ENCODE results near the gene CALM3. TPM values are rescaled to one million over a fixed set of nuclear protein-coding genes. Genes with fewer than 3 reads are reported as not detected.
A peak's percentile ranks its signal among the peaks of the same experiment; 100 is the strongest.
"Not testable (repeated sequence)": the region's sequence is repeated elsewhere in the genome, so short reads cannot be mapped to it uniquely, and the experiment has no call there.

Gene CALM3
- total and polyA plus RNA-seq, 2 donors, result 121 to 309 TPM

DNA sequence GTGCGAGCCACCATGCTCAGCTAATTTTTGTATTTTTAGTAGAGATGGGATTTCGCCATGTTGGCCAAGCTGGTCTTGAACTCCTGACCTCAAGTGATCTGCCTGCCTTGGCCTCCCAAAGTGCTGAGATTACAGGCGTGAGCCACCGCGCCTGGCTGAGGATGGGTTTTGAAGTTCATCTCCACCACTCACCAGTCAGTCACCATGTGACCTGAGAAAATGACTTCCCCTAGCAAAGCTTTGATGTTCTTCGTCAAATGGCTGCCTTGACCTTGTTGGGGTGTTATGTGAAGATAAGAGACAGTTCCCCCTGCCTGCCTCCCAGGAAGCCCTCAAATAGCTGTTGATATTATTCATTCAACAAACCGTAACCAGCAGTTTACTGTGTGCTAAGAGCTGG, 27.8 kb downstream of the CALM3 start:
- H3K27ac ChIP-seq (ENCODE audit: low read depth); DNase-seq (ENCODE audit: extremely low spot score); H3K4me3 ChIP-seq (ENCODE audit: low read depth, low read length); H3K36me3 ChIP-seq (ENCODE audit: insufficient read depth); H3K4me1 ChIP-seq (ENCODE audit: insufficient read depth): not testable (repeated sequence)
- WGBS, result 89% methylated on average over 7 of the region's 7 CpGs

DNA sequence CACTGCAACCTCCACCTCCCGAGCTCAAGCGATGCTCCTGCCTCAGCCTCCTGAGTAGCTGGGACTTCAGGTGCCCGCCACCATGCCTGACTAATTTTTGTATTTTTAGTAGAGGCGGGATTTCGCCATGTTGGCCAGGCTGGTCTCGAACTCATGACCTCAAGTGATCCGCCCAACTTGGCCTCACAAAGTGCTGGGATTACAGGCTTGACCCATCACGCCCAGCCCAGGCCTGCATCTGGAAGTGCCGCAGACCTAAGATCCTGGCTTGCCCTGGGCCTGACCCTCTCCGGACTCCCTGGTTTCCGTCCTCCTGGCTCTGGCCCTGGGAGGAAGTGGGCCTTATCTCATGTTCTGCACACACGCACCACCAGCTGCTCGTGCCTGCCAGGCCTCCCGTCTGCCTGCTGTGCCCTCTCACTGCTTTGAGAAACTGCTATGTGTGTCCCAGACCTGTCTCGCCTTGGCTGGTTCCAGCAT, 28.5 kb downstream of the CALM3 start:
- DNase-seq (ENCODE audit: extremely low spot score), result no peak
- Histone ChIP-seq H3K27ac (ENCODE audit: low read depth) (no peak overlapping the region), H3K4me1 (ENCODE audit: insufficient read depth) (peaks cover 2% of the 10 kb centered on the region), H3K4me3 (ENCODE audit: low read depth, low read length) (no peak overlapping the region), H3K36me3 (ENCODE audit: insufficient read depth) (no peaks in the 10 kb centered on the region)
- WGBS, result 71% methylated on average over 15 of the region's 15 CpGs

GRCh38 chr19:46630586-46631205, 29.6 kb downstream of the CALM3 start:
- no peak overlapping the region for H3K4me3 ChIP-seq (ENCODE audit: low read depth, low read length)
- peaks cover 2% of the 10 kb centered on the region for H3K4me1 ChIP-seq (ENCODE audit: insufficient read depth)
- H3K36me3 ChIP-seq (ENCODE audit: insufficient read depth), result no peaks in the 10 kb centered on the region
- 84% methylated on average over 14 of the region's 14 CpGs for WGBS
- no peak for DNase-seq (ENCODE audit: extremely low spot score)
- H3K27ac ChIP-seq (ENCODE audit: low read depth), result no peak overlapping the region

DNA sequence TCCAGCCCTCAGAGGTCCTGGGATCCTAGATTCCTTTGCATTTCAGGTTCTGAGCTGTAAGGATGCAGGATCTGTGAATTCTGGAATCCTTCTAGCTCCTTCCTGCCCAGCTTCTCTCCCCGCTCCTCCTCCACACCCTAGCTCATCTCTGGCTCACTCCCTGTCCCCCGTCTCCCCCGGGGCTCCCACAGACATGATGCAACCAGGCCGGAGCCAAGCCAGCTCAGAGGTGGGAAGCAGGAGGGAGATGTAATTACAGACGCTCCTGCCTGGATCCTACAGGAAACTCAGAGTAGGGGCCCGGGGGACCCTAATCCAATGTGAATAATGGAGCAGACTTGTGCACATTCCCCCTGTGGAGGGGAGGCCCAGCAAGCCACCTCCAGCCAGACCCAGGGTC, 30.4 kb downstream of the CALM3 start:
- H3K4me3 ChIP-seq (ENCODE audit: low read depth, low read length), result no peak overlapping the region
- H3K27ac ChIP-seq (ENCODE audit: low read depth), result no peak overlapping the region
- DNase-seq (ENCODE audit: extremely low spot score), result no peak
- 42% methylated on average over 6 of the region's 6 CpGs for WGBS
- peaks cover 2% of the 10 kb centered on the region for H3K4me1 ChIP-seq (ENCODE audit: insufficient read depth)
- H3K36me3 ChIP-seq (ENCODE audit: insufficient read depth), result no peaks in the 10 kb centered on the region

- Histone ChIP-seq H3K4me1 (ENCODE audit: insufficient read depth) (peaks cover 2% of the 10 kb centered on the region), H3K36me3 (ENCODE audit: insufficient read depth) (no peaks in the 10 kb centered on the region), H3K4me3 (ENCODE audit: low read depth, low read length) (no peak overlapping the region), H3K27ac (ENCODE audit: low read depth) (no peak overlapping the region)
- DNase-seq (ENCODE audit: extremely low spot score), result no peak
- 94% methylated on average over 3 of the region's 3 CpGs for WGBS
Measured at GRCh38 chr19:46633130-46633529, 32.0 kb downstream of the CALM3 start.

DNA sequence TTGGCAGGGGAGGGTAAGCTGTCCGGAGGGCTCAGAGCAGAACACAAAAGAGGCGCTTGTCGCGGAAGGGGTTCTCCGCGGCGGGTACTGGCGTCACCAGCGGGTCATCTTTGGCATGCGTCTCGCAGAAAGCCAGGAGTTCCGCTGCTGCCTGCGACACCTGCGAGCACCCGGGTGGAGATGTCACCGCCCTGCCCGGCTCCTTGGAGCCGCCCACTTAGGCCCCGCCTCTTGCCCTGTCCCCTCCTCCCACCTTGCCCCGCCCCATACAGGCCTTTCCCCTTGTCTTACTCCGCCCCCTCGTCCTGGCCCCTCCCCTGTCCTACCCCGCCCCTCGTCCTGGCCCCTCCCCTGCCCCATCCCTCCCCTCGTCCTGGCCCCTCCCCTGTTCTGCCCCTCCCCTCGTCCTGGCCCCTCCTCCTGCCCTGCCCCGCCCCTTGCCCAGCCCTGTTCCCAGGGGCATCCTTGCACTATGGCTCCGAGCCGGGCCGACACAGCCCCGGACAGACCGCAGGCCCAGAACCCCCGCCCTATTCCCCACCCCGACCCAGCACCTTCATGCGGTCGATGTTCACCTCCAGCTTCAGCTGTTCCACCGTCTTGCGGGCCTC, 33.0 kb downstream of the CALM3 start:
- Histone ChIP-seq H3K4me1 (ENCODE audit: insufficient read depth) (peaks cover 2% of the 10 kb centered on the region), H3K4me3 (ENCODE audit: low read depth, low read length) (no peak overlapping the region), H3K27ac (ENCODE audit: low read depth) (no peak overlapping the region), H3K36me3 (ENCODE audit: insufficient read depth) (no peaks in the 10 kb centered on the region)
- DNase-seq (ENCODE audit: extremely low spot score), result no peak
- 16% methylated on average over 38 of the region's 38 CpGs for WGBS

DNA sequence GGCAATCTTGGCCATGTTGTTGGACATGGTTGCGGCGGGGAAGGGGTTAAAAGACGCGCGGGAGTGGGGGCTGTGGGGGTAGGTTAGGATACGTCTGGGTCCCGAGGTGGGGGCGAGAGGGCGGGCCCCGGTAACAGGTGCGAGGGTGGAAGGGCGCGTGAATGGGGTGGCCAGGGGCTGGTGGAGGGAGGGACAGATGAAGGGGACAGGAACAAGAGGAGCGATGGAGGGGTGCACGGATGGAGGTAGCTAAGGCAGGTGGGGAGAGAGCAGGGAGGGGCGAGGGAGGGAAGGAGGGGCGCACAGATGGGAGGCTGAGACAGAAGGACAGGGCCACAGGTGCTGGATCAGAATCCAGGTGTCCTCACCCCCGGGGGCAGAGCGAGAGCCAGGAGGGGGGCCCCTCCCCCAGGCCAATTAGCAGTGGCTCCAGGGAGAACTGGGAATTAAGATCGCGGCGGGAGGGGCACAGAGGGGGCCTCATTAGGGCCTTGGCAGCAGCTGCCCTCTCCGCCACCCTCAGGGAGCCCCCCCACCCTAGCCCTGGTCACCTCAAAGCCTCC, 33.6 kb downstream of the CALM3 start:
- no peaks in the 10 kb centered on the region for H3K36me3 ChIP-seq (ENCODE audit: insufficient read depth)
- peaks cover 2% of the 10 kb centered on the region for H3K4me1 ChIP-seq (ENCODE audit: insufficient read depth)
- H3K4me3 ChIP-seq (ENCODE audit: low read depth, low read length), result no peak overlapping the region
- 12% methylated on average over 23 of the region's 23 CpGs for WGBS
- no peak for DNase-seq (ENCODE audit: extremely low spot score)
- H3K27ac ChIP-seq (ENCODE audit: low read depth), result no peak overlapping the region

DNA sequence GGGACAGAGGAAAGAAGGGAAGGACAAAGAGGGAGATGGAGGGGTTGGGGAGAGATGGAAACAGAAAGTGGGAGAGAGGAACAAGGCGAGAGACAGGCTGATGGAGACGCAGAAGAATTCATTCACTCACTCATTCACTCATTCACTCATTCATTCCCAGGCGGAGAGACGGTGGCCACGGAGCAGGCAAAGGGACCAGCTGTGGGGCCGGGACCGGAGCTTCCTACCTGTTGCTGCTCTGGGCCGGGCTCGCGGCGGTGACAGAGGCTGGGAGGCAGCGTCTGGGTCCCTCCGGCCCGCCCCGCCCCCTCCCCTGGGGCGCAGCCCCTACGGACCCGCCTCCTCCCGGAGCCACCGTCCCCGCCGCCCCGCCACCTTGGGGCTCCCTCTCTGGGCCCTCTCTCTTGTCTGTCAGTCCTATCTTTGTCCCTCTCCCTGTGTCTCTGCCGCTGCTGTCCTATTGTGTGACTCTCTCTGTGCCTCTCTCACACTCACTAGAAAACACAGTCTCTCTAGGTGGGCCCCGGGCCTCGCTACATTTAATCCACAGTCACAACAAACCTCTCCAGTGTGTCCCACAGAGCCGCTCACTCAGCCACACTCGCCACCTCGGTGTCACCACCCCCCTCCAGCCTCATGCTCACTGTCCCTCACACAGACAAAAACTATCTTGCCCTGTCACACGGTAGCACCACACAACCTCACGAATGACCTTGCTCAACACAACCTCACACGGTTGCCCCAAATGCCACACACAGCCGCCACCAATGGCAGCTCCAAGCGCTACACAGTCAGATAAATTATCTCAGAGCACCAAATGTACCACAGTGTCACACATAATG, 35.0 kb downstream of the CALM3 start, which contains the start of gene GNG8:
Gene GNG8 (minus strand): TSS at position 283 of the 842 bp plus-strand sequence. CDS start 1,520 bp downstream, outside the sequence.
- WGBS, result 53% methylated on average over 34 of the region's 34 CpGs
- Histone ChIP-seq H3K36me3 (ENCODE audit: insufficient read depth) (no peaks in the 10 kb centered on the region), H3K27ac (ENCODE audit: low read depth) (no peak within 1 kb of the TSS), H3K4me1 (ENCODE audit: insufficient read depth) (no peaks in the 10 kb centered on the region), H3K4me3 (ENCODE audit: low read depth, low read length) (no peak within 1 kb of the TSS)
- DNase-seq (ENCODE audit: extremely low spot score), result no peak

DNA sequence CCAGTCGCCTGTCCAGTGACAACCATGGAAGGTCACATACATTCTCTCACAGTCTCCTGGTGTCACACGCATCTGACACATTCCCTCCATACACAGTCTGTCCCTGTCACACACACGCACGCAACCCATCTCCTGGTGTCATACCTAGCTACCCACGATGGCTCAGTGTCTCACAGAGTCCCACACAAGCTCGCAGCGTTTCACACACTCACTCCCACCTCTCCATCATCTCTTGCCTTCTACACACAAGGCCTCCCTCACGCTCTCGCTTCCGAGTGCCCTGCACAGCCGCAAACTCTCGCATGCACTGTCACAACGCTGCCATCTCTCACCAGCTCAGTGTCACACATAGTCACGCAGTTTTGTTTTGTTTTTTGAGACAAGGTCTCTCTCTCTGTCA, 36.1 kb downstream of the CALM3 start:
- DNase-seq (ENCODE audit: extremely low spot score), result no peak
- WGBS, result 88% methylated on average over 14 of the region's 14 CpGs
- Histone ChIP-seq H3K4me1 (ENCODE audit: insufficient read depth) (no peaks in the 10 kb centered on the region), H3K36me3 (ENCODE audit: insufficient read depth) (no peaks in the 10 kb centered on the region), H3K4me3 (ENCODE audit: low read depth, low read length) (no peak overlapping the region), H3K27ac (ENCODE audit: low read depth) (no peak overlapping the region)

GRCh38 chr19:46639358-46640182, 38.4 kb downstream of the CALM3 start:
- 4% methylated on average over 49 of the region's 49 CpGs for WGBS
- peak overlapping the region; percentile 59 for H3K27ac ChIP-seq (ENCODE audit: low read depth)
- H3K36me3 ChIP-seq (ENCODE audit: insufficient read depth), result no peaks in the 10 kb centered on the region
- H3K4me3 ChIP-seq (ENCODE audit: low read depth, low read length), result peak overlapping the region; percentile 41
- DNase-seq (ENCODE audit: extremely low spot score), result peak; percentile 60
- H3K4me1 ChIP-seq (ENCODE audit: insufficient read depth), result no peaks in the 10 kb centered on the region

GRCh38 chr19:46640656-46641055, 39.5 kb downstream of the CALM3 start:
- H3K4me1 ChIP-seq (ENCODE audit: insufficient read depth), result no peaks in the 10 kb centered on the region

DNA sequence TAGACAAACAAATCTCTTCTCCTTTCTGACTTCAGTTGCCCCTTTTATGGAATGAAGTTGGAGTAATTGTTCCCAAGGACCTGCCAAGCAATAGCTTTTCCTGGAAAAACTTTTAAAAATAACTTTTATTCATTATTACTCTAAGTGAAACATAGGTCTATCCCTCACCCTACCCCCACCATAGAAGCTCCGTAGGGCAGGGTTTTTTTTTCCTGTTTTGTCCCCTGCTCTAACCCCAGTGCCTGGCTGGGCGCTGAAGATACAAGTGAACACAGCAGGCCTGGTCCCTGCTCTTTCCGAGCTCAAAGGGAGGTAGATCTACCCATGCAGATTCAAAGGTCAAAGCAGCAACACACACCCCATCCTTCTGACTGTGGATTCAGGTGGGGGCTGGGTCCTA, 43.6 kb downstream of the CALM3 start:
- Histone ChIP-seq H3K36me3 (ENCODE audit: insufficient read depth) (no peaks in the 10 kb centered on the region), H3K4me1 (ENCODE audit: insufficient read depth) (no peaks in the 10 kb centered on the region), H3K4me3 (ENCODE audit: low read depth, low read length) (no peak overlapping the region), H3K27ac (ENCODE audit: low read depth) (no peak overlapping the region)
- no peak for DNase-seq (ENCODE audit: extremely low spot score)
- WGBS, result 27% methylated on average over 3 of the region's 3 CpGs

More at GRCh38 chr19:46640656-46641055, 39.5 kb downstream of the CALM3 start:
- DNase-seq (ENCODE audit: extremely low spot score), result no peak
- Histone ChIP-seq H3K4me3 (ENCODE audit: low read depth, low read length) (no peak overlapping the region), H3K27ac (ENCODE audit: low read depth) (no peak overlapping the region), H3K36me3 (ENCODE audit: insufficient read depth) (no peaks in the 10 kb centered on the region)
- WGBS, result 73% methylated on average over 2 of the region's 2 CpGs

DNA sequence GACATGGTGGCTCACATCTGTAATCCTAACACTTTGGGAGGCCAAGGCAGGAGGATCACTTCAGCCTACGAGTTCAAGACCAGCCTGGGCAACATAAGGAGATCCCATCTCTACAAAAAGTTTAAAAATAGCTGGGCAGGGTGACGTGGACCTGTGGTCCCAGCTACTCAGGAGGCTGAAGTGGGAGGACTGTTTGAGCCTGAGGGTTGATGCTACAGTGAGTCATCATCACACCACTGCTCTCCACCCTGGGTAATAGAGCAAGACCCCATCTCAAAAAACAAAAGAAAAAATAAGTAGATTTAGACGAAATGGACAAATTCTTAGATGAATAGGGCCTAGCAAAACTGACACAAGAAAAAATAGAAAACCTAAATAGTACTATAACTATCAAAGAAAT, 45.3 kb downstream of the CALM3 start:
- WGBS, result 88% methylated on average over 3 of the region's 3 CpGs
- DNase-seq (ENCODE audit: extremely low spot score), result no peak
- no peaks in the 10 kb centered on the region for H3K36me3 ChIP-seq (ENCODE audit: insufficient read depth)
- H3K4me3 ChIP-seq (ENCODE audit: low read depth, low read length), result no peak overlapping the region
- no peak overlapping the region for H3K27ac ChIP-seq (ENCODE audit: low read depth)
- H3K4me1 ChIP-seq (ENCODE audit: insufficient read depth), result no peaks in the 10 kb centered on the region
